ENCODE data around the gene NPY5R. TPM values are rescaled to one million over a fixed set of nuclear protein-coding genes. Genes with fewer than 3 reads are reported as not detected.

NPY5R gene
- total RNA-seq = 1 to 10 TPM; 1.6 to 4.6 (median 1.6) TPM

GRCh38 chr4:163343604-163344146, at the start of gene NPY5R:
NPY5R (plus strand) TSS chr4:163343892; CDS start chr4:163350274, 6,382 bp downstream.
- H3K36me3 ChIP-seq = no peaks in the 10 kb centered on the region
- TF ChIP-seq POLR2A (IDR thresholded peaks at IDR 0.05) = no peak
- no peak for TF ChIP-seq POLR2AphosphoS5 (IDR thresholded peaks at IDR 0.05)
- H3K27me3 ChIP-seq = peaks cover 0 to 47% of the 10 kb centered on the region in 2 donors
- H3K4me1 ChIP-seq = no peaks in the 10 kb centered on the region
- peak within 1 kb of the TSS; percentile 44 to 65 (median 55) for H3K4me3 ChIP-seq
- intact Hi-C loops (cut with DNase I; ENCODE audit: low total_unique reads) = no loop called here
- no peaks in the 10 kb centered on the region for H3K9me3 ChIP-seq
- peak within 1 kb of the TSS; percentile 36 to 54 for H3K27ac ChIP-seq
- no peak for DNase-seq (ENCODE audit: low spot score in 2 of 2)

GRCh38 chr4:163295138-163295537, 48.6 kb upstream of the NPY5R start:
- Histone ChIP-seq H3K36me3 (no peaks in the 10 kb centered on the region), H3K4me1 (no peaks in the 10 kb centered on the region), H3K27ac (no peak overlapping the region), H3K4me3 (no peak overlapping the region), H3K27me3 (no peaks in the 10 kb centered on the region), H3K9me3 (peaks cover 0 to 6% of the 10 kb centered on the region in 2 donors)
- TF ChIP-seq CTCF (IDR thresholded peaks at IDR 0.05) = no peak
- no peak for TF ChIP-seq POLR2A (IDR thresholded peaks at IDR 0.05)
- TF ChIP-seq POLR2AphosphoS5 (IDR thresholded peaks at IDR 0.05) = no peak
- intact Hi-C loops (cut with DNase I; ENCODE audit: low total_unique reads) = no loop called here
- no peak for DNase-seq (ENCODE audit: low spot score in 2 of 2)

GRCh38 chr4:163300445-163300844, 43.2 kb upstream of the NPY5R start:
- H3K9me3 ChIP-seq = peaks cover 0 to 6% of the 10 kb centered on the region in 2 donors
- H3K4me3 ChIP-seq = no peak overlapping the region
- intact Hi-C loops (cut with DNase I; ENCODE audit: low total_unique reads) = loop anchor here (5.0 kb wide), 1 partner anchor 258 kb away; no protein-coding TSS in a partner anchor

GRCh38 chr4:163303069-163303468, 40.6 kb upstream of the NPY5R start:
- no peaks in the 10 kb centered on the region for H3K27me3 ChIP-seq
- peaks cover 0 to 6% of the 10 kb centered on the region in 2 donors for H3K9me3 ChIP-seq
- TF ChIP-seq POLR2A (IDR thresholded peaks at IDR 0.05) (no peak), POLR2AphosphoS5 (IDR thresholded peaks at IDR 0.05) (no peak), CTCF (IDR thresholded peaks at IDR 0.05) (no peak)
- no peaks in the 10 kb centered on the region for H3K36me3 ChIP-seq
- no peak for DNase-seq (ENCODE audit: low spot score in 2 of 2)
- H3K27ac ChIP-seq = no peak overlapping the region
- no peaks in the 10 kb centered on the region for H3K4me1 ChIP-seq
- no peak overlapping the region for H3K4me3 ChIP-seq
- intact Hi-C loops (cut with DNase I; ENCODE audit: low total_unique reads) = loop anchor here (5.0 kb wide), 1 partner anchor 261 kb away; no protein-coding TSS in a partner anchor

More at GRCh38 chr4:163300445-163300844, 43.2 kb upstream of the NPY5R start:
- no peaks in the 10 kb centered on the region for H3K4me1 ChIP-seq
- H3K27ac ChIP-seq = no peak overlapping the region
- no peak for DNase-seq (ENCODE audit: low spot score in 2 of 2)
- H3K36me3 ChIP-seq = no peaks in the 10 kb centered on the region
- no peaks in the 10 kb centered on the region for H3K27me3 ChIP-seq
- no peak for TF ChIP-seq POLR2A (IDR thresholded peaks at IDR 0.05)
- TF ChIP-seq POLR2AphosphoS5 (IDR thresholded peaks at IDR 0.05) = no peak
- TF ChIP-seq CTCF (IDR thresholded peaks at IDR 0.05) = no peak

- no peak for TF ChIP-seq POLR2A (IDR thresholded peaks at IDR 0.05)
- intact Hi-C loops (cut with DNase I; ENCODE audit: low total_unique reads) = no loop called here
- Histone ChIP-seq H3K4me1 (no peaks in the 10 kb centered on the region), H3K4me3 (no peak overlapping the region), H3K27me3 (no peaks in the 10 kb centered on the region), H3K9me3 (no peaks in the 10 kb centered on the region), H3K27ac (no peak overlapping the region), H3K36me3 (no peaks in the 10 kb centered on the region)
- no peak for DNase-seq (ENCODE audit: low spot score in 2 of 2)
These were observed 34.2 kb upstream of the NPY5R start for GRCh38 chr4:163309466-163309865.

GRCh38 chr4:163317110-163317509, 26.6 kb upstream of the NPY5R start:
- Histone ChIP-seq H3K27me3 (no peaks in the 10 kb centered on the region), H3K4me3 (no peak overlapping the region), H3K27ac (no peak overlapping the region), H3K36me3 (no peaks in the 10 kb centered on the region), H3K4me1 (no peaks in the 10 kb centered on the region), H3K9me3 (peaks cover 19 to 28% of the 10 kb centered on the region in 2 donors)
- TF ChIP-seq POLR2AphosphoS5 (IDR thresholded peaks at IDR 0.05) (no peak), CTCF (IDR thresholded peaks at IDR 0.05) (no peak), POLR2A (IDR thresholded peaks at IDR 0.05) (no peak)
- DNase-seq (ENCODE audit: low spot score in 2 of 2) = no peak
- intact Hi-C loops (cut with DNase I; ENCODE audit: low total_unique reads) = no loop called here

Measured in breast epithelium (tissue), 4 donors.